Urothelium cell line (cell line): ENCODE results near the gene EMSY.
A peak's percentile ranks its signal among the peaks of the same experiment; 100 is the strongest.
"Not testable (repeated sequence)": the region's sequence is repeated elsewhere in the genome, so short reads cannot be mapped to it uniquely, and the experiment has no call there.

Source experiments
- DNase-seq: peaks from one replicate; pipeline ENCODE4 v3.0.0; 2011; ENCODE audit warnings: low spot score, mixed read lengths
- FAIRE-seq: peaks from 2 replicates; lab custom pipeline; 2011; peaks lifted over from hg19 to GRCh38; lab: Jason Lieb, UNC

The EMSY gene

GRCh38 chr11:76562541-76562940, 117.7 kb downstream of the EMSY start:
- FAIRE-seq, result no peak
- no peak for DNase-seq

GRCh38 chr11:76564364-76564763, 119.5 kb downstream of the EMSY start:
- FAIRE-seq (no peak), DNase-seq (no peak)

GRCh38 chr11:76566811-76567210, 122.0 kb downstream of the EMSY start:
- DNase-seq (no peak), FAIRE-seq (no peak)

GRCh38 chr11:76567261-76567660, 122.4 kb downstream of the EMSY start:
- FAIRE-seq, result no peak
- no peak for DNase-seq

GRCh38 chr11:76568139-76568538, 123.3 kb downstream of the EMSY start:
- DNase-seq (no peak), FAIRE-seq (no peak)

- no peak for FAIRE-seq
- DNase-seq, result no peak
Measured at GRCh38 chr11:76568621-76569020, 123.8 kb downstream of the EMSY start.

- not testable (repeated sequence) for FAIRE-seq, DNase-seq
Measured at GRCh38 chr11:76572181-76572875, 127.5 kb downstream of the EMSY start.

GRCh38 chr11:76574406-76574805, 129.6 kb downstream of the EMSY start:
- no peak for FAIRE-seq
- no peak for DNase-seq

GRCh38 chr11:76574879-76575278, 130.1 kb downstream of the EMSY start:
- DNase-seq, result no peak
- FAIRE-seq, result no peak

GRCh38 chr11:76577226-76577920, 132.6 kb downstream of the EMSY start:
- FAIRE-seq, result peak; percentile 92
- DNase-seq, result peak; percentile 95

GRCh38 chr11:76577921-76578653, 133.3 kb downstream of the EMSY start:
- FAIRE-seq (peak; percentile 23), DNase-seq (no peak)

GRCh38 chr11:76578654-76579055, 133.8 kb downstream of the EMSY start:
- FAIRE-seq (peak; percentile 23), DNase-seq (peak; percentile 48)

- FAIRE-seq, result peak; percentile 32
- no peak for DNase-seq
Measured at GRCh38 chr11:76579056-76579751, 134.4 kb downstream of the EMSY start.

GRCh38 chr11:76579752-76580151, 134.9 kb downstream of the EMSY start:
- FAIRE-seq, result peak; percentile 46
- DNase-seq, result no peak

GRCh38 chr11:76582471-76582870, 137.7 kb downstream of the EMSY start:
- DNase-seq, FAIRE-seq: not testable (repeated sequence)

- DNase-seq, result no peak
- no peak for FAIRE-seq
Measured at GRCh38 chr11:76587820-76588454, 143.1 kb downstream of the EMSY start.

- DNase-seq (no peak), FAIRE-seq (no peak)
Measured at GRCh38 chr11:76588455-76589325, 143.9 kb downstream of the EMSY start.

GRCh38 chr11:76589477-76589876, 144.7 kb downstream of the EMSY start:
- DNase-seq (no peak), FAIRE-seq (no peak)
